Sigmoid colon (tissue), 7 donors: ENCODE data around the gene THSD1. TPM values are rescaled to one million over a fixed set of nuclear protein-coding genes. Genes with fewer than 3 reads are reported as not detected.
"Not testable (repeated sequence)": the region's sequence is repeated elsewhere in the genome, so short reads cannot be mapped to it uniquely, and the experiment has no call there.

Experiments
- DNase-seq: peaks from one replicate; pipeline ENCODE4 v3.0.0-alpha.2; 2019
- H3K27ac ChIP-seq, 4 donors: fragments of 200-600 bp; sonication (generic); one replicate each; pipeline ENCODE4 v1.5.1; 2016 to 2019; ENCODE audit warnings: mild to moderate bottlenecking in 1 of 4
- H3K27me3 ChIP-seq, 3 donors: fragments of 200-600 bp; sonication (generic); one replicate each; pipeline ENCODE4 v1.5.1; 2019; ENCODE audit warnings: mild to moderate bottlenecking in 1 of 3
- H3K36me3 ChIP-seq, 4 donors: fragments of 200-600 bp; sonication (generic); one replicate each; pipeline ENCODE4 v1.5.1; 2016 to 2019
- H3K4me1 ChIP-seq, 4 donors: fragments of 200-600 bp; sonication (generic); one replicate each; pipeline ENCODE4 v1.5.1; 2017 to 2019
- H3K4me3 ChIP-seq, 4 donors: fragments of 200-600 bp; sonication (generic); one replicate each; pipeline ENCODE4 v1.5.1; 2017 to 2019; ENCODE audit warnings: mild to moderate bottlenecking in 2 of 4, moderate library complexity in 1 of 4
- H3K9me3 ChIP-seq, 4 donors: fragments of 200-600 bp in 3 of 4; sonication (generic) in 3 of 4; one replicate each; pipeline versions ENCODE4 v1.5.1 to v1.6.1; 2013 to 2019
- EP300 ChIP-seq, 4 donors: sonication (generic); formaldehyde crosslinking; IDR thresholded peaks; one replicate each; pipeline ENCODE4 v1.6.1; 2017; ENCODE audit warnings: antibody characterized with exemption in 4 of 4
- POLR2A ChIP-seq, 2 donors: fragments of 450-650 bp; IDR thresholded peaks; one replicate each; pipeline ENCODE4 v1.6.1; 2016; ENCODE audit warnings: antibody characterized with exemption in 2 of 2, mild to moderate bottlenecking in 2 of 2, moderate library complexity in 2 of 2
- POLR2AphosphoS5 ChIP-seq, 4 donors: sonication (generic); formaldehyde crosslinking; IDR thresholded peaks; one replicate each; pipeline ENCODE4 v1.6.1; 2017; ENCODE audit warnings: antibody characterized with exemption in 4 of 4
- WGBS, 2 donors: extraction: QIAGEN DNeasy Blood & Tissue Kit; methylation state at CpG; one replicate each; pipeline ENCODE4 v1.1.7; 2013; 5-methylcytosine and 5-hydroxymethylcytosine counted together
- intact Hi-C: fragments of 100-400 bp; cut with DNase I; formaldehyde crosslinking; loops from one replicate; pipeline ENCODE4 v1.15.1; 2023
- polyA plus RNA-seq, 3 donors: library from polyadenylated mRNA; stranded (reverse); fragments of 200-250 nt; gene quantifications; one replicate each; pipeline ENCODE4 v1.2.3, GENCODE V29; 2013
- total RNA-seq, 4 donors: library from RNA; depleted of rRNA; stranded (reverse); fragments of >200 nt; gene quantifications; one replicate each; pipeline ENCODE4 v1.1.0, GENCODE V29; 2016
- TF ChIP-seq, protein P1 (sequence below), 4 experiments: fragments of 450-650 bp in 3 of 4; fragments of 200-600 bp in 1 of 4; IDR thresholded peaks; one replicate each; pipeline ENCODE4 v1.5.1; 2016 to 2019; ENCODE audit warnings: antibody characterized with exemption in 4 of 4, mild to moderate bottlenecking in 3 of 4, moderate library complexity in 2 of 4
- donor health status: healthy with polysubstance abuse.
- donor health status: Bipolar disorder and iron deficiency.
- donor health status: healthy.

Gene THSD1
- total and polyA plus RNA-seq, 7 donors: 0.60 to 6.4 (median 3.6) TPM; not detected in 1

DNA sequence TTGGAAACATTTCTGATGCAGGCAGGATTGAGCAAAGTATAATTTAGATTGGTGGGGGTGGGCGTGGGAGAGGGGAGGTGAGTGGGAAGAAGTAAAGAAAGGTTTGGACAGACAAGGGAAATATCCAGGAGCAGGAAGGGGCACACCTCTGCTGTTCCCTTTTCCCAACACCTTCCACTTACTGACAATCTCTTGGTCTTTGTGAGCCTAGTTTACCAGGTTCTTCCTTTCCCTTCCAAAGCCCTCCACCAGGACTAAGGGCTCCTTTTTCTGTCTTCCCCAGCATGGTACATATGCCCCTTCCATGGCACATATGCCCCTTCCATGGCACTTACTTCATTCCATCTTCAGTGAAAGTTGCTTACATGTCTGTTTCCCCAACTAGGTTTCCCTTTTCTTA is 6.2 kb upstream of the THSD1 start:
- Histone ChIP-seq H3K4me3 (no peak overlapping the region), H3K9me3 (no peaks in the 10 kb centered on the region), H3K27me3 (no peaks in the 10 kb centered on the region), H3K36me3 (peaks cover 0 to 72% (median 22%) of the 10 kb centered on the region in 4 donors), H3K27ac (no peak overlapping the region), H3K4me1 (no peaks in the 10 kb centered on the region)
- WGBS, 2 donors: 92 to 94% methylated on average over 1 of the region's 1 CpG
- TF ChIP-seq POLR2AphosphoS5 (IDR thresholded peaks at IDR 0.05): no peak
- no peak for TF ChIP-seq EP300 (IDR thresholded peaks at IDR 0.05)
- no peak for TF ChIP-seq POLR2A (IDR thresholded peaks at IDR 0.05)
- TF ChIP-seq, protein P1, sequence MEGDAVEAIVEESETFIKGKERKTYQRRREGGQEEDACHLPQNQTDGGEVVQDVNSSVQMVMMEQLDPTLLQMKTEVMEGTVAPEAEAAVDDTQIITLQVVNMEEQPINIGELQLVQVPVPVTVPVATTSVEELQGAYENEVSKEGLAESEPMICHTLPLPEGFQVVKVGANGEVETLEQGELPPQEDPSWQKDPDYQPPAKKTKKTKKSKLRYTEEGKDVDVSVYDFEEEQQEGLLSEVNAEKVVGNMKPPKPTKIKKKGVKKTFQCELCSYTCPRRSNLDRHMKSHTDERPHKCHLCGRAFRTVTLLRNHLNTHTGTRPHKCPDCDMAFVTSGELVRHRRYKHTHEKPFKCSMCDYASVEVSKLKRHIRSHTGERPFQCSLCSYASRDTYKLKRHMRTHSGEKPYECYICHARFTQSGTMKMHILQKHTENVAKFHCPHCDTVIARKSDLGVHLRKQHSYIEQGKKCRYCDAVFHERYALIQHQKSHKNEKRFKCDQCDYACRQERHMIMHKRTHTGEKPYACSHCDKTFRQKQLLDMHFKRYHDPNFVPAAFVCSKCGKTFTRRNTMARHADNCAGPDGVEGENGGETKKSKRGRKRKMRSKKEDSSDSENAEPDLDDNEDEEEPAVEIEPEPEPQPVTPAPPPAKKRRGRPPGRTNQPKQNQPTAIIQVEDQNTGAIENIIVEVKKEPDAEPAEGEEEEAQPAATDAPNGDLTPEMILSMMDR (IDR thresholded peaks at IDR 0.05): no peak
- no peak for DNase-seq
- intact Hi-C loops: no loop called here

GRCh38 chr13:52411629-52412028 is 5.7 kb upstream of the THSD1 start:
- H3K27ac ChIP-seq: no peak overlapping the region
- H3K27me3 ChIP-seq: no peaks in the 10 kb centered on the region
- peaks cover 0 to 2% (median under 1%) of the 10 kb centered on the region in 4 donors for H3K4me1 ChIP-seq
- no peaks in the 10 kb centered on the region for H3K9me3 ChIP-seq
- H3K4me3 ChIP-seq: no peak overlapping the region
- DNase-seq: no peak
- peaks cover 0 to 67% (median 19%) of the 10 kb centered on the region in 4 donors for H3K36me3 ChIP-seq
- intact Hi-C loops: no loop called here
- WGBS, 2 donors: 86 to 88% methylated on average over 4 of the region's 4 CpGs
- TF ChIP-seq, protein P1 (IDR thresholded peaks at IDR 0.05): no peak
- TF ChIP-seq POLR2AphosphoS5 (IDR thresholded peaks at IDR 0.05) (no peak), POLR2A (IDR thresholded peaks at IDR 0.05) (no peak), EP300 (IDR thresholded peaks at IDR 0.05) (no peak)

DNA sequence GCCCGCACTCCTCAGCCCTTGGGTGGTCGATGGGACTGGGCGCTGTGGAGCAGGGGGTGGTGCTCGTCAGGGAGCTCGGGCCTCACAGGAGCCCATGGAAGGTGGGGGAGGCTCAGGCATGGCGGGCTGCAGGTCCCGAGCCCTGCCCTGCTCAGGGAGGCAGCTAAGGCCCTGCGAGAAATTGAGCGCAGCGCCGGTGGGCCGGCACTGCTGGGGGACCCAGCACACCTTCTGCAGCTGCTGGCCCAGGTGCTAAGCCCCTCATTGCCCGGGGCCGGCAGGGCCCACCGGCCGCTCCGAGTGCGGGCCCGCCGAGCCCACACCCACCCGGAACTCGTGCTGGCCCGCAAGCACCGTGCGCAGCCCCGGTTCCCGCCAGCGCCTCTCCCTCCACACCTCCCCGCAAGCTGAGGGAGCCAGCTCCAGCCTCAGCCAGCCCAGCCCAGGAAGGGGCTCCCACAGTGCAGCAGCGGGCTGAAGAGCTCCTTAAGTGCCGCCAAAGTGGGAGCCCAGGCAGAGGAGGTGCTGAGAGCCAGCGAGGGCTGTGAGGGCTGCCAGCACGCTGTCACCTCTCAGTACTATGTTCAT is 2.2 kb upstream of the THSD1 start:
- Histone ChIP-seq H3K27me3 (peaks cover 0 to 22% (median 13%) of the 10 kb centered on the region in 3 donors), H3K36me3 (peaks cover 0 to 33% (median under 1%) of the 10 kb centered on the region in 4 donors), H3K4me1 (peaks cover 0 to 15% (median 12%) of the 10 kb centered on the region in 4 donors)
- H3K9me3 ChIP-seq, H3K4me3 ChIP-seq, H3K27ac ChIP-seq, DNase-seq, intact Hi-C loops: not testable (repeated sequence)
- WGBS, 2 donors: 95 to 97% methylated on average over 33 of the region's 33 CpGs

GRCh38 chr13:52407436-52407835 is 1.5 kb upstream of the THSD1 start:
- WGBS, 2 donors: 97% methylated on average over 12 of the region's 12 CpGs

DNA sequence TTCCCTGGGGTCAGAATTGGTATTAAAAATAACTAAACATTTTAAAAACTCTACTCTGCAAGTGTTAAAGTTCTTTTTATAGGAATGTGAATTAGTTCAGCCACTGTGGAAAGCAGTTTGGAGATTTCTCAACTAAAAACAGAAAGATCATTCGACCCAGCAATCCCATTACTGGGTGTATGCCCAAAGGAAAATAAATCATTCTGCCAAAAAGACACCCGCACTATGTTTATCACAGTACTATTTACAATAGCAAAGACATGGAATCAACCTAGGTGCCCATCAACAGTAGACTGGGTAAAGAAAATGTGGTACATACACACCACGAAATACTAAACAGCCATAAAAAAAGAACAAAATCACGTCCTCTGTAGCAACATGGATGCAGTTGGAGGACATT is 657 bp upstream of the THSD1 start:
- Histone ChIP-seq H3K4me3 (peak overlapping the region in 2 of 4 donors; percentile 47 to 50), H3K9me3 (no peaks in the 10 kb centered on the region), H3K27ac (peak overlapping the region in 2 of 4 donors; percentile 23 to 49), H3K27me3 (peaks cover 0 to 22% (median 13%) of the 10 kb centered on the region in 3 donors), H3K4me1 (peaks cover 0 to 15% (median 12%) of the 10 kb centered on the region in 4 donors), H3K36me3 (peaks cover 0 to 21% (median 0%) of the 10 kb centered on the region in 4 donors)
- TF ChIP-seq EP300 (IDR thresholded peaks at IDR 0.05) (no peak), POLR2A (IDR thresholded peaks at IDR 0.05) (no peak), POLR2AphosphoS5 (IDR thresholded peaks at IDR 0.05) (no peak)
- TF ChIP-seq, protein P1 (IDR thresholded peaks at IDR 0.05): no peak
- WGBS, 2 donors: 41 to 61% methylated on average over 4 of the region's 4 CpGs
- DNase-seq: no peak
- intact Hi-C loops: no loop called here

More at GRCh38 chr13:52407436-52407835, 1.5 kb upstream of the THSD1 start:
- peaks cover 0 to 15% (median 12%) of the 10 kb centered on the region in 4 donors for H3K4me1 ChIP-seq
- H3K36me3 ChIP-seq: peaks cover 0 to 26% (median 0%) of the 10 kb centered on the region in 4 donors
- H3K9me3 ChIP-seq, H3K4me3 ChIP-seq, intact Hi-C loops, DNase-seq, H3K27ac ChIP-seq: not testable (repeated sequence)
- H3K27me3 ChIP-seq: peaks cover 0 to 22% (median 13%) of the 10 kb centered on the region in 3 donors
